ENCODE measurements around the gene SFRP5.

The SFRP5 gene

GRCh38 chr10:97765201-97765600, 6.6 kb downstream of the SFRP5 start:
- H3K27me3 Mint-ChIP-seq (ENCODE audit: low read depth) = peaks cover 45% of the 10 kb centered on the region
- no peak overlapping the region for H3K4me3 Mint-ChIP-seq
- H3K27ac Mint-ChIP-seq = peak overlapping the region in 1 of 3 experiments; percentile 65
- TF ChIP-seq CTCF (IDR thresholded peaks at IDR 0.05; ENCODE audit: unreplicated experiment in 3 of 3) = no peak
- H3K36me3 Mint-ChIP-seq (ENCODE audit: low read depth) = peaks cover 9% of the 10 kb centered on the region
- peaks cover 15% of the 10 kb centered on the region for H3K4me1 Mint-ChIP-seq
- H3K9me3 Mint-ChIP-seq = no peaks in the 10 kb centered on the region

DNA sequence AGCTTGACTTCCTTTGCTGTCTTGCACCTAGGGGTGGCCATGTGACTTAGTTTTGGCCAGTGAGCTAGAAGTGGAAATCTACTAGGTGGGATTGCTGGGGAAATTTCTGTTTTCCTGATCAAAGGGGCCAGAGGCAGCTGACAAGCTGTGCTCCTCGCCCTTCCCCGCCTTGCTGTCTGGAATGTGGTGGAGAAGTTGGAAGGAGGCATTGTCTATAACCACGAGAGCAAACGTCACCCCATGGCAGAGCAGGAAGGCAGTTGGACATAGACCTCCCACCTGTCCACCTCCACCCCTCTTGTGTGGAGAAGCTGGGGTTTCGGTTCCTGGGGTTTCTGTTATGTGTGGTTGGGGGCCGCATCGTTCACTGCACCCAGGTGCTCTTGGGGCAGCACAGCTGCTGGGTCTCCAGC, 7.3 kb downstream of the SFRP5 start:
- peaks cover 15% of the 10 kb centered on the region for H3K4me1 Mint-ChIP-seq
- H3K27me3 Mint-ChIP-seq (ENCODE audit: low read depth) = peaks cover 38% of the 10 kb centered on the region
- no peak overlapping the region for H3K4me3 Mint-ChIP-seq
- peaks cover 12% of the 10 kb centered on the region for H3K36me3 Mint-ChIP-seq (ENCODE audit: low read depth)
- H3K9me3 Mint-ChIP-seq = no peaks in the 10 kb centered on the region
- H3K27ac Mint-ChIP-seq = peak overlapping the region in 2 of 3 experiments; percentile 15 to 65
- TF ChIP-seq CTCF (IDR thresholded peaks at IDR 0.05; ENCODE audit: unreplicated experiment in 3 of 3) = no peak

DNA sequence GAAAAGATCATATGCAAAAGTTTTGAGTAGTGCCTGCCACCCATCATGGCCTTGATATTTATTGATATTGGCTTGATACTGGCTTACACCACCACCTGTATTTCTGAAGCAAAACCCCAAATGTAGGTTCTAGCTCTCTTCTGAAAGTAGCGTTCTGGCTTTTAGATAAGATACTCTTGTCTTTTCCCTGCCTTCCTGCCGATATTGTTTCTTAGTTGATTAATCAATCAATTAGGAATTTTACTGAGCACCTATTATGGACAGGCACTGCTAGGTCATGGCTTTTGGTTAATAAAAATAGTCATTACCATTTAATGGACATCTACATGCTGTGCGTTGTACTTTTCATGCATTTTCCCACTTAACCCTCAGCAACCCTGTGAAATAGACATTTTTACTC, 7.9 kb downstream of the SFRP5 start:
- no peak for TF ChIP-seq CTCF (IDR thresholded peaks at IDR 0.05; ENCODE audit: unreplicated experiment in 3 of 3)
- H3K27ac Mint-ChIP-seq = peak overlapping the region in 1 of 3 experiments; percentile 65
- no peaks in the 10 kb centered on the region for H3K9me3 Mint-ChIP-seq
- H3K4me3 Mint-ChIP-seq = no peak overlapping the region
- peaks cover 15% of the 10 kb centered on the region for H3K4me1 Mint-ChIP-seq
- H3K36me3 Mint-ChIP-seq (ENCODE audit: low read depth) = peaks cover 15% of the 10 kb centered on the region
- H3K27me3 Mint-ChIP-seq (ENCODE audit: low read depth) = peaks cover 32% of the 10 kb centered on the region

- Mint-ChIP-seq H3K4me3 (no peak overlapping the region), H3K27me3 (ENCODE audit: low read depth) (peaks cover 27% of the 10 kb centered on the region), H3K9me3 (no peaks in the 10 kb centered on the region), H3K36me3 (ENCODE audit: low read depth) (peaks cover 15% of the 10 kb centered on the region), H3K27ac (no peak overlapping the region), H3K4me1 (peaks cover 15% of the 10 kb centered on the region)
- no peak for TF ChIP-seq CTCF (IDR thresholded peaks at IDR 0.05; ENCODE audit: unreplicated experiment in 3 of 3)
Observed at GRCh38 chr10:97763411-97763810, 8.4 kb downstream of the SFRP5 start.

DNA sequence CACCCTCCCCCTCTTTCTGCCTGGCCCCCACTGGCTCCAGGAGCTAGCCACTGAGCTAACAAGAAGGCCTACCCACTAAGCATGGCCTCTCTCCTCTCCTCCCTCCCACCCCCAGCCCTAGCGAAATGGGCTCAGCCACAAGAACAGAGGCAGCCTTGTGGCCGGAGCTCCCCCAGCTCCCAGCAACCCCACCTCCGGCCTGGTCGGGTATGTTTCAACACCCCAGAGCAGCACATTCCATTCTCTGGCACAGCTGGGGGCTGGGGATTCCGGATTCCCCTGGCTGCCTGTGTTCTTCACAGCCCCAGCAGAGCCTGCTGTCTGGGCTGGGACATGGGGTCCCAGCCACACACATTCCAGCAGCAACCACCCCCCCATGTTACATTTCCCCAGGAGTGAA, 9.0 kb downstream of the SFRP5 start:
- Mint-ChIP-seq H3K4me1 (peaks cover 12% of the 10 kb centered on the region), H3K27me3 (ENCODE audit: low read depth) (peaks cover 21% of the 10 kb centered on the region)

More for the DNA sequence above, 9.0 kb downstream of the SFRP5 start:
- Mint-ChIP-seq H3K4me3 (no peak overlapping the region), H3K36me3 (ENCODE audit: low read depth) (peaks cover 15% of the 10 kb centered on the region), H3K9me3 (no peaks in the 10 kb centered on the region), H3K27ac (no peak overlapping the region)
- TF ChIP-seq CTCF (IDR thresholded peaks at IDR 0.05; ENCODE audit: unreplicated experiment in 3 of 3) = no peak

Measured in nephron (organoid).